Naive thymus-derived CD4-positive, alpha-beta T cell (primary cell): ENCODE measurements around the gene CACNB4. TPM values are rescaled to one million over a fixed set of nuclear protein-coding genes. Genes with fewer than 3 reads are reported as not detected.
A peak's percentile ranks its signal among the peaks of the same experiment; 100 is the strongest.

ENCODE experiments used
- ATAC-seq: fragments of 150-1000 bp; cut with Tn5 transposase; 2 replicates; pipeline ENCODE4 v1.10.0; 2021; ENCODE audit warnings: mild to moderate bottlenecking, moderate library complexity
- CTCF ChIA-PET: fragments of 350-600 bp; sonication (Branson Sonifier 250); formaldehyde crosslinking; loops from one replicate; lab custom pipeline; 2021; ENCODE audit warnings: antibody characterized with exemption; lab: Charles Lee
- POLR2A ChIA-PET: fragments of 350-600 bp; sonication (Branson Sonifier 250); formaldehyde crosslinking; loops from one replicate; lab custom pipeline; 2021; ENCODE audit warnings: antibody characterized with exemption, inconsistent platforms; lab: Charles Lee
- DNase-seq, 9 donors: peaks; one replicate each; pipeline versions ENCODE4 v3.0.0 to v3.0.0-alpha.2; 2020 to 2022; ENCODE audit warnings: mixed read lengths in 1 of 9
- H3K27ac ChIP-seq: one replicate; pipeline ENCODE4 v1.7.0; 2013; ENCODE audit warnings: mild to moderate bottlenecking, low read depth, low read length, moderate library complexity
- H3K27me3 ChIP-seq, 2 donors: one replicate each; pipeline ENCODE4 v1.7.0; 2013; ENCODE audit warnings: low read length in 2 of 2, mild to moderate bottlenecking in 2 of 2, moderate library complexity in 2 of 2; ENCODE audit not compliant: control insufficient read depth in 2 of 2, insufficient read depth in 2 of 2
- H3K36me3 ChIP-seq, 3 experiments: 1 replicate in 2 of 3; 2 replicates in 1 of 3; pipeline ENCODE4 v1.7.0; 2013; ENCODE audit warnings: low read length in 3 of 3, mild to moderate bottlenecking in 3 of 3, moderate library complexity in 1 of 3; ENCODE audit not compliant: insufficient read depth in 3 of 3, control insufficient read depth in 2 of 3
- H3K4me1 ChIP-seq, 2 donors: one replicate each; pipeline ENCODE4 v1.7.0; 2013; ENCODE audit warnings: low read length in 2 of 2, mild to moderate bottlenecking in 2 of 2, moderate library complexity in 1 of 2; ENCODE audit not compliant: control insufficient read depth in 2 of 2, insufficient read depth in 2 of 2
- H3K4me3 ChIP-seq: 2 replicates; pipeline ENCODE4 v1.7.0; 2013; ENCODE audit warnings: mild to moderate bottlenecking, low read length
- H3K9me3 ChIP-seq, 3 experiments: 1 replicate in 2 of 3; 2 replicates in 1 of 3; pipeline ENCODE4 v1.7.0; 2013; ENCODE audit warnings: low read length in 3 of 3; ENCODE audit not compliant: control insufficient read depth in 2 of 3
- H3K27ac Mint-ChIP-seq, 9 donors: one replicate each; pipeline ENCODE4 v1.8.0; 2020 to 2022; ENCODE audit warnings: mixed read lengths in 9 of 9, mild to moderate bottlenecking in 8 of 9, moderate library complexity in 5 of 9, inconsistent platforms in 2 of 9
- H3K27me3 Mint-ChIP-seq, 5 donors: one replicate each; pipeline ENCODE4 v1.8.0; 2021 to 2022; ENCODE audit warnings: mixed read lengths in 5 of 5, mild to moderate bottlenecking in 1 of 5
- H3K36me3 Mint-ChIP-seq, 5 donors: one replicate each; pipeline ENCODE4 v1.8.0; 2020 to 2022; ENCODE audit warnings: mixed read lengths in 5 of 5, mild to moderate bottlenecking in 3 of 5, inconsistent platforms in 1 of 5
- H3K4me1 Mint-ChIP-seq, 7 donors: one replicate each; pipeline ENCODE4 v1.8.0; 2020 to 2022; ENCODE audit warnings: mixed read lengths in 7 of 7, mild to moderate bottlenecking in 3 of 7, inconsistent platforms in 1 of 7
- H3K4me3 Mint-ChIP-seq, 10 donors: one replicate each; pipeline ENCODE4 v1.8.0; 2020 to 2022; ENCODE audit warnings: mild to moderate bottlenecking in 10 of 10, mixed read lengths in 10 of 10, moderate library complexity in 6 of 10, inconsistent platforms in 2 of 10
- H3K9me3 Mint-ChIP-seq, 11 donors: one replicate each; pipeline ENCODE4 v1.8.0; 2020 to 2022; ENCODE audit warnings: mixed read lengths in 11 of 11, mild to moderate bottlenecking in 4 of 11, inconsistent platforms in 1 of 11, moderate library complexity in 1 of 11
- intact Hi-C, 2 donors: fragments of 100-400 bp; cut with micrococcal nuclease; formaldehyde crosslinking; loops; one replicate each; pipeline ENCODE4 v1.15.1; 2023
- polyA plus RNA-seq, 2 donors: library from polyadenylated mRNA; unstranded; fragments of 300-500 nt; fragmentation: Illumina TruSeq; gene quantifications; one replicate each; pipeline ENCODE4 v1.2.3, GENCODE V29; 2021
- total RNA-seq, 6 experiments: library from RNA in 5 of 6; stranded (reverse) in 5 of 6; gene quantifications; 1 replicate in 5 of 6; 2 replicates in 1 of 6; pipeline ENCODE4 v1.2.3 and lab custom pipeline; 2021 to 2026

Gene CACNB4
- total and polyA plus RNA-seq, 7 experiments from 2014 or later = 0.16 to 2.5 (median 0.42) TPM; not detected in 2

- peak overlapping the region; percentile 93 for H3K4me3 ChIP-seq
- Mint-ChIP-seq H3K27me3 (no peaks in the 10 kb centered on the region), H3K27ac (peak overlapping the region in 6 of 9 donors; percentile 9 to 94 (median 92)), H3K4me3 (peak overlapping the region; percentile 84 to 97 (median 92)), H3K9me3 (peaks cover 0 to 3% (median 0%) of the 10 kb centered on the region in 11 donors), H3K4me1 (peaks cover 43 to 65% (median 52%) of the 10 kb centered on the region in 7 donors), H3K36me3 (peaks cover 0 to 7% (median 0%) of the 10 kb centered on the region in 5 donors)
- peaks cover 18 to 26% of the 10 kb centered on the region in 2 donors for H3K4me1 ChIP-seq
- peaks cover 0 to 4% (median 0%) of the 10 kb centered on the region in 3 experiments for H3K36me3 ChIP-seq
- no peak overlapping the region for H3K27ac ChIP-seq
- no peaks in the 10 kb centered on the region for H3K9me3 ChIP-seq
- no peak for DNase-seq
- H3K27me3 ChIP-seq = no peaks in the 10 kb centered on the region
- no peak for ATAC-seq
- CTCF ChIA-PET = interaction anchor here (1.0 kb wide), 1 partner anchor 22 kb away, joined by 3 read pairs; no protein-coding TSS in a partner anchor
- POLR2A ChIA-PET = interaction anchor here (1.6 to 3.4 kb wide), 2 partner anchors 189 to 348 kb away, joined by 3 to 22 read pairs; no protein-coding TSS in a partner anchor
- intact Hi-C loops = loop anchor here (2.0 to 10.0 kb wide), 6 partner anchors 18 to 564 kb away; partner anchors contain the start of gene RBM43 (in 1 of the 2)
Observed at GRCh38 chr2:151826737-151827157, 272.1 kb downstream of the CACNB4 start.

GRCh38 chr2:151824886-151825285, 274.0 kb downstream of the CACNB4 start:
- peaks cover 18 to 26% of the 10 kb centered on the region in 2 donors for H3K4me1 ChIP-seq
- H3K27ac Mint-ChIP-seq = no peak overlapping the region

GRCh38 chr2:151823651-151824050, 275.2 kb downstream of the CACNB4 start:
- H3K4me1 ChIP-seq = peaks cover 16 to 23% of the 10 kb centered on the region in 2 donors
- H3K9me3 Mint-ChIP-seq = peaks cover 0 to 2% (median 0%) of the 10 kb centered on the region in 11 donors
- peaks cover 47 to 81% (median 69%) of the 10 kb centered on the region in 7 donors for H3K4me1 Mint-ChIP-seq
- peak overlapping the region in 3 of 10 donors; percentile 11 to 29 (median 14) for H3K4me3 Mint-ChIP-seq
- intact Hi-C loops = loop anchor here (10.0 kb wide), 2 partner anchors 201 to 399 kb away; no protein-coding TSS in a partner anchor
- no peak for DNase-seq
- H3K27ac Mint-ChIP-seq = no peak overlapping the region
- no peak overlapping the region for H3K27ac ChIP-seq
- ChIA-PET CTCF (no interaction called here), POLR2A (no interaction called here)
- no peaks in the 10 kb centered on the region for H3K9me3 ChIP-seq
- H3K4me3 ChIP-seq = no peak overlapping the region
- ATAC-seq = no peak
- H3K27me3 Mint-ChIP-seq = no peaks in the 10 kb centered on the region
- peaks cover 0 to 4% (median 0%) of the 10 kb centered on the region in 3 experiments for H3K36me3 ChIP-seq
- H3K27me3 ChIP-seq = no peaks in the 10 kb centered on the region
- peaks cover 0 to 17% (median 7%) of the 10 kb centered on the region in 5 donors for H3K36me3 Mint-ChIP-seq

More at GRCh38 chr2:151824886-151825285, 274.0 kb downstream of the CACNB4 start:
- Mint-ChIP-seq H3K4me3 (peak overlapping the region in 1 of 10 donors; percentile 14), H3K4me1 (peaks cover 48 to 78% (median 65%) of the 10 kb centered on the region in 7 donors), H3K9me3 (peaks cover 0 to 3% (median 0%) of the 10 kb centered on the region in 11 donors), H3K27me3 (no peaks in the 10 kb centered on the region), H3K36me3 (peaks cover 0 to 15% (median 7%) of the 10 kb centered on the region in 5 donors)
- H3K27me3 ChIP-seq = no peaks in the 10 kb centered on the region
- H3K36me3 ChIP-seq = peaks cover 0 to 4% (median 0%) of the 10 kb centered on the region in 3 experiments
- ATAC-seq = no peak
- no peak overlapping the region for H3K27ac ChIP-seq
- H3K9me3 ChIP-seq = no peaks in the 10 kb centered on the region
- no peak for DNase-seq
- H3K4me3 ChIP-seq = no peak overlapping the region
- CTCF ChIA-PET = interaction anchor here (0.7 kb wide), 2 partner anchors 172 to 586 kb away, joined by 3 to 4 read pairs; no protein-coding TSS in a partner anchor
- intact Hi-C loops = loop anchor here (5.0 to 10.0 kb wide), 5 partner anchors 177 to 563 kb away; partner anchors contain the start of gene RBM43 (in 1 of the 2)
- POLR2A ChIA-PET = no interaction called here

- H3K36me3 Mint-ChIP-seq = peaks cover 4 to 24% (median 17%) of the 10 kb centered on the region in 5 donors
- POLR2A ChIA-PET = no interaction called here
- no peak overlapping the region for H3K27ac Mint-ChIP-seq
- Histone ChIP-seq H3K27ac (no peak overlapping the region), H3K9me3 (no peaks in the 10 kb centered on the region), H3K4me3 (no peak overlapping the region), H3K36me3 (no peaks in the 10 kb centered on the region), H3K4me1 (peaks cover 5% of the 10 kb centered on the region in 2 donors), H3K27me3 (no peaks in the 10 kb centered on the region)
- H3K27me3 Mint-ChIP-seq = no peaks in the 10 kb centered on the region
- H3K4me3 Mint-ChIP-seq = no peak overlapping the region
- CTCF ChIA-PET = interaction anchor here (1.2 kb wide), 1 partner anchor 9 kb away, joined by 4 read pairs; no protein-coding TSS in a partner anchor
- no peak for ATAC-seq
- H3K9me3 Mint-ChIP-seq = no peaks in the 10 kb centered on the region
- H3K4me1 Mint-ChIP-seq = peaks cover 35 to 73% (median 58%) of the 10 kb centered on the region in 7 donors
- intact Hi-C loops = loop anchor here (10.0 kb wide), 2 partner anchors 205 to 395 kb away; no protein-coding TSS in a partner anchor
- DNase-seq = no peak
Observed at GRCh38 chr2:151819920-151820319, 278.9 kb downstream of the CACNB4 start.

- H3K36me3 ChIP-seq = peaks cover 0 to 8% (median 0%) of the 10 kb centered on the region in 3 experiments
- Mint-ChIP-seq H3K27ac (no peak overlapping the region), H3K4me1 (peaks cover 23 to 53% (median 38%) of the 10 kb centered on the region in 7 donors), H3K4me3 (peak overlapping the region in 1 of 10 donors; percentile 20), H3K36me3 (peaks cover 4 to 30% (median 25%) of the 10 kb centered on the region in 5 donors), H3K9me3 (no peaks in the 10 kb centered on the region), H3K27me3 (no peaks in the 10 kb centered on the region)
- H3K4me1 ChIP-seq = no peaks in the 10 kb centered on the region
- no peak overlapping the region for H3K4me3 ChIP-seq
- DNase-seq (no peak), ATAC-seq (no peak)
- ChIA-PET POLR2A (no interaction called here), CTCF (no interaction called here)
- H3K27me3 ChIP-seq = no peaks in the 10 kb centered on the region
- no peak overlapping the region for H3K27ac ChIP-seq
- no peaks in the 10 kb centered on the region for H3K9me3 ChIP-seq
- intact Hi-C loops = no loop called here
Observed at GRCh38 chr2:151817929-151818328, 280.9 kb downstream of the CACNB4 start.

GRCh38 chr2:151816843-151817242, 282.0 kb downstream of the CACNB4 start:
- POLR2A ChIA-PET = no interaction called here
- no peak overlapping the region for H3K4me3 Mint-ChIP-seq

More at GRCh38 chr2:151816843-151817242, 282.0 kb downstream of the CACNB4 start:
- no peaks in the 10 kb centered on the region for H3K9me3 ChIP-seq
- no peak overlapping the region for H3K27ac ChIP-seq
- Mint-ChIP-seq H3K27ac (no peak overlapping the region), H3K27me3 (no peaks in the 10 kb centered on the region), H3K9me3 (peaks cover 0 to 4% (median 0%) of the 10 kb centered on the region in 11 donors), H3K36me3 (peaks cover 4 to 39% (median 29%) of the 10 kb centered on the region in 5 donors), H3K4me1 (peaks cover 13 to 43% (median 28%) of the 10 kb centered on the region in 7 donors)
- DNase-seq = no peak
- no peaks in the 10 kb centered on the region for H3K27me3 ChIP-seq
- no peak for ATAC-seq
- peaks cover 0 to 16% (median 3%) of the 10 kb centered on the region in 3 experiments for H3K36me3 ChIP-seq
- H3K4me1 ChIP-seq = no peaks in the 10 kb centered on the region
- CTCF ChIA-PET = no interaction called here
- intact Hi-C loops = no loop called here
- H3K4me3 ChIP-seq = no peak overlapping the region
